NCI-H2029 treated with DMSO at 0.1 percent for 48 hours (cell line): ENCODE measurements around the gene SIN3B.

Source experiments
- DNase-seq: peaks from one replicate; lab custom pipeline; 2025; lab: John Stamatoyannopoulos, UW

The SIN3B gene

GRCh38 chr19:16912780-16913179 lies 83.6 kb downstream of the SIN3B start:
- no peak for DNase-seq

- DNase-seq = no peak
Observed at GRCh38 chr19:16914421-16914820, 85.2 kb downstream of the SIN3B start.

- DNase-seq = no peak
Observed at GRCh38 chr19:16915135-16915534, 85.9 kb downstream of the SIN3B start.

GRCh38 chr19:16915734-16916133 lies 86.5 kb downstream of the SIN3B start:
- DNase-seq = no peak

GRCh38 chr19:16917401-16917800 lies 88.2 kb downstream of the SIN3B start:
- DNase-seq = no peak

- DNase-seq = no peak
Observed at GRCh38 chr19:16919496-16919895, 90.3 kb downstream of the SIN3B start.

- DNase-seq = no peak
Observed at GRCh38 chr19:16920816-16921529, 91.8 kb downstream of the SIN3B start.

- no peak for DNase-seq
Observed at GRCh38 chr19:16921766-16922591, 92.8 kb downstream of the SIN3B start.

- DNase-seq = no peak
Observed at GRCh38 chr19:16922592-16922934, 93.4 kb downstream of the SIN3B start.

- DNase-seq = no peak
Observed at GRCh38 chr19:16922949-16923348, 93.8 kb downstream of the SIN3B start.

- no peak for DNase-seq
Observed at GRCh38 chr19:16927883-16928282, 98.7 kb downstream of the SIN3B start.

GRCh38 chr19:16928351-16928750 lies 99.2 kb downstream of the SIN3B start:
- no peak for DNase-seq

GRCh38 chr19:16928916-16929315 lies 99.7 kb downstream of the SIN3B start:
- DNase-seq = no peak
